ENCODE data around the gene RGS9.
A peak's percentile ranks its signal among the peaks of the same experiment; 100 is the strongest.

The RGS9 gene

DNA sequence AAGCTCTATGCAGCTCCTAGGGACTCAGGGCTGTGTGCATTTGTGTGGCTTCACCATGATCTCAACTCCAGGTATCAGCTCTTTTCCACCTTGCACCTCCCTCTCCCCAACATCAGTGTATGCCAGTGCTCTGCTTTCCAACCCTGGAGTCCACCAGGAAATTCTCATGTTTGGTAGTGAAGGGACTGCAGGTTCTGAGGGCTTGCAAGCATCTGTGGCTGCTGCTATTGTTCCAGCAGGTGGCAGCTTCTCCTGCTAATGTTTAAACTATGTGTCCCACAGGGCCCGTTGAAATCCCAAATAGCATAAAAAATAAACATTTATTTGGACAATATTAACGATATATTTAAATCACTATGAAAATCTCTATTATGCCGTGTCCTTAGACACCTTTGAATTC, 82.0 kb downstream of the RGS9 start:
- no peak for DNase-seq (ENCODE audit: low read depth)

DNA sequence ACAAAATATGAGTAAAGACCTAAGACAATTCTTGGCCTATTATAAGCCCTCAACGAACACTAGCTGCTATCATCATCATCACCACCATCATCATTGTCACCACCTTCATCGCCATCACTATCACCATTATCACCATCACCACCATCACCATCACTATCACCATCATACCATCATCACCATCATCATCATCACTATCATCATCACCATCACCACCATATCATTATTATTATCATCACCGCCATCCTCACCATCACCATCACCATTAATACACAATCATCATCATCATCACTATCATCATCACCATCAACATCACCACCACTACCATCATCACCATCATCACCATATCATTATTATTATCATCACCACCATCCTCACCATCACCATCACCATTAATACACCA, 82.5 kb downstream of the RGS9 start:
- no peak for DNase-seq (ENCODE audit: low read depth)

DNA sequence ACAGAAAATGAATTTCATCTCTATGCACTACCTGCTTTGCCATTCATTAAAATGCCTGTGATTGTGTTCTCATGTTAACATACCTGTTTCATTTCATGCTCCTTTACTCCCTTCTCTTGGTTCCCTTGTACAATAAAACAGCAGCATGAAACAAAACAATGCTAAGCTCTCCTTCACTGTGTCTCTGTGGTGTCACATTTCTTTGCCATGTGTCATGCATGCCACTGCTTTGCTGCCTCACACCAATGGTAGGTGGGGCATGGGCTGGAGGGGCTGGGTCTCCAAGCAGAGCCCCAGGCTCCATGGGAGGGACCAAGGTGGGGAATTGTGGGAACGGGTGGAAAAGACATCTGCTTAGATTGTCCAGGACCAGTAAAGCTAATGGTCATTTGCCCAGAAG, 83.6 kb downstream of the RGS9 start:
- DNase-seq (ENCODE audit: low read depth) = no peak

DNA sequence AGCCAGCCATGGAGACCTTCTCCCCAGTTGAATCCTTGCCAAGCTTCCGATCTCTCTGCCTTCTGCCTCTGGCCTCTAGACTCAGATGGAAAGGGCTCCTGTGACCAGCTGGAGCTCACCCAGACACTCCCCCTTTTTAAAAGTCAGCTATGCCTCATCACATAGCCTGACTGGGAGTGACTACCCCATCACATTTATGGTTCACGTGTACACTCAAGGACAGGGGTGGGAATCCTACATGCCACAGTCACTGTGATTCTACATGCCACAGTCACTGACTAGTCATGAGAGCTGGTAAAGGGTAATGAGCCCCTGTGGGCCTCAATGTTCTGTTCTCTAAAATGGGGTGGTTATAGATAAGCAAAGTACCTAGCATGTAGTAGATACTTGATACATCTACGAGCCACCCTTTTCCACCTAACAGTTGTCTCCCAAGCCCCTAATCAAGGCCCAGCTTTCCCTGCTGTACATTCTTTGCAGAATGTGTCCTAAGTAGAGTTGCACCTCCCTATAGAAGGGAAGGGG, 85.1 kb downstream of the RGS9 start:
- DNase-seq (ENCODE audit: low read depth) = no peak

DNA sequence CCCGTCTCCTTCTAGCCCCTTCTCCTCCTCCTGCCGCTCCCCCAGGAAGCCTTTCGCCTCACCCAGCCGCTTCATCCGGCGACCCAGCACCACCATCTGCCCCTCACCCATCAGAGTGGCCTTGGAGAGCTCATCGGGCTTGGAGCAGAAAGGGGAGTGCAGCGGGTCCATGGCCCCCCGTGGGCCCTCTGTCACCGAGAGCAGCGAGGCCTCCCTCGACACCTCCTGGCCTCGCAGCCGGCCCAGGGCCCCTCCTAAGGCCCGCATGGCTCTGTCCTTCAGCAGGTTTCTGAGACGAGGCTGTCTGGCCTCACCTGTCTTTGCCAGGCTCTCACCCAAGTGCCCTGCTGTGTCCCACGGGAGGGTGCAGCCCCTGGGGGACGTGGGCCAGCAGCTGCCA, 87.9 kb downstream of the RGS9 start:
- DNase-seq (ENCODE audit: low read depth) = no peak

DNA sequence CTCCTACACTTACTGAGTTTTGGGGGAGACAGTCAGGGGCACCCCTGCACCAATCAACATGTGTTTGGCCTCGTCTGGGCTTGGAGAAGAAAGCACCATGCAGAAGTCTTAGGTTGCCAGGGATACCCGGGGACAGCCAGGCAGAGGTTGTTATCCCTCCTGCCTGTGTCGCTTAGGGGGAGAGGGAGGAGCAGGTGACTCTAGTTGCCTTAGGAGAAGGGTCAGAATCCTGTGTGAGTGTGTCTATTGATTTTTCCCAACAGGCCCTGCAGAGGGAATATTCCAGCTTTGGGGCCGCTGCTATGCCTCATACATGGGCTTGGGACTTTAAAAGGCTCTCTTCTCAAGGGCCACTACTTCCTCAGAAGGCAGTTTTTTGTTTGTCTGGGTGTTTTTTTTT, 89.1 kb downstream of the RGS9 start:
- DNase-seq (ENCODE audit: low read depth) = no peak

DNA sequence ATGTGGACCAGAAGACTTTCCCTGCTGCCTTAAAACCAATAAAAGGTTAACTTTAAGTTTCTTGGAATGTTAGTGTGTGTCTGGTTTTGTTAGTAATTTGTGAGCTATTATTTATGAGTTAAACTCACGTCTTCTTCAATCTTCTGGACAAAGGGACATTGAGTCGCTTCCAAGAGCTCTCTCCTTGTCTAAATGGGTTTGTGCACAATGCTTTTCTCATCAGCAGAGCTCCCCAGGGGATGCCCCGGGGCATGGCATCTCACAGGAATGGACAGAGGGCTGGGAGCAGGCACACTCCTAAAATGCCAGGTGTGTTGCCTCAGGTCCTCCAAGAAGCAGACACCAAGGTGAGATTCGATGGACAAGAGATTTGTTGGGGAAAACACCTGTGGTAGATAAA, 90.5 kb downstream of the RGS9 start:
- DNase-seq (ENCODE audit: low read depth) = no peak

DNA sequence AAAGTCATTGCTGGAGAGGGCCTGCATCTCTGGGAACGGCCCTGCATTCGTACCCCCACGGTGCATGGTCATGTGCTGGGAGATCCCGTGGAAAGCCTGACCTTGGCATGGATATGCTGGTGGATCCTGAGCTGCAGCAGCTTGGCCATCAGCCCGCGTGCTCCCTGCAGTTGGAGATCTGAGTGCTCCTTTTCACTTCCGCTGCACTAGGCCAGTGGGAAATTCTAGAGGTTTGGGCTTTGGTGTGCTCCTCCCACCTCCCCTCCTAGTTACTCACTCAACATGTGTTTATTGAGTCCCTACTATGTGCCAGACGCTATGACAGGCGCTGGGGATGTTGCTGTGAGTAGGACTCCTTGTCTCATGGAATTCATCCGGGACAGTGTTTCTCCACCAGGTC, 91.1 kb downstream of the RGS9 start:
- no peak for DNase-seq (ENCODE audit: low read depth)

DNA sequence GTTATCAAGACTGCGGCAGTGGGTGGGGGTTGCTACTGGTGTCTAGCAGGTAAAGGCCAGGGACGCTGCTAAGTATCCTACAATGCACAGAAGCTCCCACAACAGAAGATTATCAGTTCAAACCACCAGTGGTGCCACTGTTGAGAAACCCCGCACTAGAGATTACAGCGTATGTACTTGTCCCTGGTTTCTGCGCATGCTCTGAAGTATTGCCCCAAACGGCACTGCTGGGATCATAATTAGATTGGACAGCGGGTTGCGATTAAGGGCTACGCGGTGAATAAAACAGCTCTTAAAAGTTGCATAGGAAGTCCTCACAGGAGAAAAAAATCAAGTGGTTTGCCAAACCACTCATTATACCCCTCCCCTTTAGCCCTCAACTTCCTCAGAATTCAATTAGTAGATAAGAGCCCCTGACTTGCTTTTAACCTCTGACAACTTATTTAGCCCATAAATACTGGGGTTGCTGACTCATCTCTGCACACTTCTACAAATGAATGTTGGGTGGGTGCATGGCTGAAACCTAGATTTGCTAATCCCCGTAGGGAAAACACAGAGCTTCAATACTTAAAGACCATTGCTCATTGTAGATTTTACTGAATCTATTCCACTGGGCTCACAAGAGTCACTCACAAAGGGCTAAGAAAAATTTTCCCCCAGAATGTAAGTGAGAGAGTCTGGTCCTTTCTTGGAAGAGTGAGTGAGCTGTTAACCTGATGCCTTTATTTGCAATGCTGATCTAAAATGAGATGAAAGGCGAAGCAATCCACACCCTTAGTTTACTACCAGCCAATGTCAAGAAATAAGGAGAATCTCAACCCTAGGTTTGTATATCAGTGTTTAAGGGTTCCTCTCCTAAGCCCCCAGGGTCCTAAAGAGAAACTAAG, 91.8 kb downstream of the RGS9 start:
- DNase-seq (ENCODE audit: low read depth) = no peak

DNA sequence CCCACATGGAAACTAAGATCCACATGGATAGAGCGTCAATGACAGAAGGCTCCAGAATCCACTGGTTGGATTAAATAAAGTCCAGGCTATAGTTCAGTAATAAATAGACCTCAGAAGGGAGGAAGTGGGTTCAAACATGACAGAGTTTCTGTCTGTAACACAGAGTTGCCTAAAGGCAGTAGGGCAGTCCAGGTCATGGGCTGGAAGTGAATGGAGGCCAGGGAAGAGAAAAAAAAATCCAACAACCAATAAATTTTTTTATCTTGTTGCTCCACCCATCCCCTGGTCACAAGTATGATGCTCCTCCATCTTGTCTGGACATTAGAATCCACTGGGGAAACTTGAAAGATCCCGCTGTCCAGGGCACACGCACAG, 92.4 kb downstream of the RGS9 start:
- no peak for DNase-seq (ENCODE audit: low read depth)

DNA sequence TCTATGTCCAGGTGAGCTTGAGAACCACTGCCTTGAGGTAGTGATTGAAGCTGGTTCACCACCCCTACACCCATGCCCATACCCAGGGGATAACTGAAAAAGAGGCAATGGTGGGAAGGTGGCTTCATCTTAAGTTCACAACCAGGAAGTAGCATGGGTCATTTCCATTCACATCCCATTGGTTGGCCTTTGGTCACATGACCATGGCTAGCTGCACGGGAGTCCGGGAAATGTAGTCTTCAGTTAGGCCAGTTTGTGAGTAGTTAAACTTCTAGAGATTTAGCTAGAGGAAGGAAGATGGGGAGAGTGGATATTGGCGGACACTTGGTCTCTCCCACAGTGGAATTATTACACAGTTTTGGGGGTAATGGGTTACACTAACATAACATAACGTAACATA, 92.9 kb downstream of the RGS9 start:
- no peak for DNase-seq (ENCODE audit: low read depth)

DNA sequence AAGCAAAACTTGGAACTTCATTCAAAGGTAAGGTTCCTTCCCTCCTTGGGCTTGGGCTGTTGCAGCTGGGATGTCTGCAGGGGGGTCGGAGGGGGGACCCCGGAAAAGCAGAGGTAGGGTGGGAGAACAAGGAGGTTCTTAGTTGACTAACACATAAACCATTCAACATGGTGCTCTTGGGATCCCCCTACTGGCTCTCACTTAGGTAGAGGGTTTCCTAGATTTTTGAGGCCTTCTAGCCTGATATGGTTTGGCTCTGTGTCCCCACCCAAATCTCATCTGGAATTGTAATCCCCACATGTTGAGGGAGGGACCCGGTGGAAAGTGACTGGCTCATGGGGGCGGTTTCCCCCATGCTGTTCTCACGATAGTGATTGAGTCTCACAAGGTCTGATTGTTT, 93.9 kb downstream of the RGS9 start:
- DNase-seq (ENCODE audit: low read depth) = no peak

DNA sequence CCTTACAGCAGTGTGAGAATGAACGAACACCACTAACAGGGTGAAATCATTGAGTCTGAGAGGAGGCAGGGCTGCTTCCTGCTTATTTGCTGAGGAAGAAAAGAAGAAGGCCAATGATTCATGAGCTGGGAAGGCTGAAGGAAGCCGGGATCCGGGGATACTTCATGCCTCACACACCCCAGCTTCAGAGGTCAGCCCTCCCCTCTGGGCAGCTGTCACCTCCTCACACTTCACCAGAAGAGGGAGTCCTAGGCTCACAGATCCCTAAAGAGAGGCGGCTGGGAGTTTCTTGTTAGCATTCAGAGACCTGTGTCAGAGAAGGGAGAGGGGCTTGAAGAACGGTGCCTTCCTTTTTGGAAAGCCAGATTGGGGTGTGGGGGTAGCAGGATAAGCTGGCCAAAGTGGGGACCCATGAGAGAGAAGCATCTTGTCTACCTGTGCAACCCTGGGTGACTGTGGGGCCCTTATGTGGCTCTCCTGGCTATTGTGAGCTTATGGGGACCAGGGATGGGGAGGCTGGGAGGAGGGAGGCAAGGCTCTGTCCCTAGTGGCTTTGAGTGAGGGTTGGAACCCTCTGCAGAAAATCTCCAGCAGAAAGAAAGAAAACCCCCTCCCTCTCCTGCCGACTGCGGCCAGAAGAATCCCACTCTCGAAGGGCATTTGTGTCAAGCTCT, 94.6 kb downstream of the RGS9 start:
- DNase-seq (ENCODE audit: low read depth) = peak; percentile 37

DNA sequence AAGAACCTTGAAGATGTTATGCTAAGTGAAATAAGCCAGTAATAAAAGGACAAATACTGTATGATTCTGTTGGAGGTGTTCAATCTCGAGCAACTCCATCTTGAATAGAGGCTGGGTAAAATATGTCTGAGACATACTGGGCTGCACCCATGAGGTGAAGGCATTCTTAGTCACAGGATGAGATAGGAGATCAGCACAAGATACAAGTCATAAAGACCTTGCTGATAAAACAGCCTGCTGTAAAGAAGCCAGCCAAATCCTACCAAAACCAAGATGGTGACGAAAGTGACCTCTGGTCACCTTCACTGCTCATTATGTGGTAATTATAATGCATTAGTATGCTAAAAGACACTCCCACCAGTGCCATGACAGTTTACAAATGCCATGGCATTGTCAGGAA, 98.1 kb downstream of the RGS9 start:
- DNase-seq (ENCODE audit: low read depth) = no peak

DNA sequence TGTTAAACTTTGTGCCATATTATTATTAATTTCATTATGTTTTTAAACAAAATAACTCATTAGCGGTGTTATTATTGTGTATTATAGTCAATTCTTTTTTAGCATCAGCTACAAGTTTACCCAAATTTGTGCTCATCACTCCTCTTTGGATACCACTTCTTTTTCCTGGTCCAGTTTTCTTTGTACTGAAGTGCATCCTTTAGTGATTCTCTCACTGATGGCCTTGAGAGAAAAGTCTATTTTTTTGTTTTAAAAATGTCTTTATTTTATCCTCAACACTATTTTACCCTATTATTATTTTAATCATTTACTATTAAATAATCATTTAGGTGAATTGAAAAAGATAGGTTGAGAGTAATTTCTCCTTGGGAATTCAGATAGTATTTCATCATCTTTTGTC, 99.2 kb downstream of the RGS9 start:
- DNase-seq (ENCODE audit: low read depth) = no peak

DNA sequence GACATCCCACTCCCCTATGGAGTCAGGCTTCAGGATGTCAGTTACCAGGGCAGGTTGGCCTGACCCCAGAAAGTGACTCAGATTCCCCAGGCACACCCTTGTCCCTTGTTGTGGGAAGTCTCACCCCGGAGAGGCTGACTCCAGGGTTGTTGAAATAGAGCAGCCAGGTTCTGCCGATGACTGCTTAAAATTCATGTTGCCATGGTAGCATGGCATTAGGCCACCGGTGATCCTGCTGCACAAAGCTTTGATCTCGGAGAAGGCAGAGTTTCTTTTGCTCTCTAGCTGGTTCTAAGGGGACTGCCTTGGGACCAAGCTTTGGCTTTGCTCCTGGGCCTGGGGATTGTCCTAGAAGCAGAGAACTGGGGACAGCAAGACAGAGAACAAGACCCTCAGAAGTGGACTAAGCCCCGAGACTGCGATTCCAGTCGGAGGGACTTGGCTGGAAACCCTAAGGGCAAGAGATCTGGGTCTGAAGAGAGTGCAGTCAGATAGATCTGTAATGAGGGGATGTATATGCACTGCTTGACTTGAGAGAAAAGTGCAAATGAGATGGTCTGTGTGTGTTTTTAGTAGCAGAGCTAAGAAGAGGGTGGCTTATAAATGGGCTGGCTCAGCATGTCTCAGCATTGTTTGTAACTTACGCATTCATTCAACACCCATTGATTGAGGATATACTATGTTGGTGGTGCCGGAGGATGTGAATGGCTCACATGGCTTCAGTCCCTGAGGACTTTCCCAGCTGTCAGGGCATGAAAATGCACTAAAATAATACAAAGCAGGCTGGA, 106.9 kb downstream of the RGS9 start:
- peak; percentile 14 for DNase-seq (ENCODE audit: low read depth)

DNA sequence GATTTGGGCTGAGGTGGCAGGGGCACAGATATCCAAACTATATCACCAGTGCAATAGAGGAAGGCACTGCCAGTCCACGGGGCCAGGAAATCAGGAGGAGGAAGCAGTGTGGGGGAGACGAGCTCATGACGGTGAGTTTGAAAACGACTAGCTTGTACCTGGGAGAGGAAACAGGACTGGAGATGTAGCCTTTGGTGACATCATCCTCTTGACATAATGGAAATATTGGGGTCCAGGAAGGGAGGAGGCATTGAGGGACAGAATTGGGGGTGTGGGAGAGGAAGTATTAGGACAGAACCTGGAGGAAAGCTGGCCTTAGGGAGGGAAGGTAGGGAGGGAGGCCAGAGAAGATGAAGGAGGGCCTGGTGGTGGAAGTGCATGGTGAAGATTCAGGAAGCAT, 109.1 kb downstream of the RGS9 start:
- DNase-seq (ENCODE audit: low read depth) = no peak

DNA sequence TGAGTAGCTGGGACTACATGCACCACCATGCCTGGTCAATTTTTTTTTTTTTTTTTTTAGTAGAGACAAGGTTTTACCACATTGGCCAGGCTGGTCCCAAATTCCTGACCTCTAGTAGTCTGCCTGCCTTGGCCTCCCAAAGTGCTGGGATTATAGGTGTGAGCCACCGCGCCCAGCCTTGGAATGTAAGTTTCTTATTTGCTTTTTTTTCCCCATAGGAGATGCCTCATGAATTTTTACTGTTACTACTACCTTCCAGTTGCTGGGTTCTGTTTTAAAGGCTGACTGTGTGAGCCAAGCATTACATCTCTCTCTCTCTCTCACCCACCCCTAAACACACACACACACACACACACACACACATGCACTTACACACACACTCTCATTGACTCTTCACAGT, 112.6 kb downstream of the RGS9 start:
- DNase-seq (ENCODE audit: low read depth) = no peak

DNA sequence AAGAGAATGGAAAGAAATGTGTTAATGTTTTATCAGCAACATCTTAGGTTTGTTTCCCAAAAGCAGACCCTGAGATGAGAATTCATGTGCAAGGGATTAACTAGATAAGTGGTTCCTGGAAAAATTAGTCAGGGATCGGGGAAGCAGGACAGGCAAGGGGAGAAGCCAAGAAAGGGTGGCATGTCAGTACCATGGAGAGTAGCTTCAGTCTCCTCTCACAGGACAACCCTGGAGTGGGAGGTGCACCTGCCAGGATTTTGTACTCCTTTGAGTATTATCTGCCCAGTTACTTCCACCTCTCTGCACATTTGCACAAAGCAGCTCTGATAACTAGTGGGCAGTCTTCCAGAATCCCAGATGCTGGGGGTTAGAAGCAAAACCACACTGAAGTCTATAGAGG, 117.0 kb downstream of the RGS9 start:
- no peak for DNase-seq (ENCODE audit: low read depth)

DNA sequence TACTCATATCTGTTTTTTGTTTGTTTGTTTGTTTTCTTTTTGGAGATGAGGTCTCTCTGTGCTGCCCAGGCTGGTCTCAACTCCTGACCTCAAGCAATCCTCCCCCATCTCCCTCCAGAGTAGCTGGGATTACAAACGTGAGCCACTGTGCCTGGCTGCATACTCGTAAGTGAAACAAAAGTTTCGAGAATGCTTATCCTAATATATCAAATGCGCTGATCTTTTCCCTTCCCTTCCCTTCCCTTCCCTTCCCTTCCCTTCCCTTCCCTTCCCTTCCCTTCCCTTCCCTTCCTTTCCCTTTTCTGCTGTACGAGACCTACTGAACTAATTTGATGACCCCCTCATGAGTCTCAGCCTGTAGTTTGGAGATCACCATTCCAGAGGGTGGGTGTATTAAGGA, 122.1 kb downstream of the RGS9 start:
- DNase-seq (ENCODE audit: low read depth) = no peak

DNA sequence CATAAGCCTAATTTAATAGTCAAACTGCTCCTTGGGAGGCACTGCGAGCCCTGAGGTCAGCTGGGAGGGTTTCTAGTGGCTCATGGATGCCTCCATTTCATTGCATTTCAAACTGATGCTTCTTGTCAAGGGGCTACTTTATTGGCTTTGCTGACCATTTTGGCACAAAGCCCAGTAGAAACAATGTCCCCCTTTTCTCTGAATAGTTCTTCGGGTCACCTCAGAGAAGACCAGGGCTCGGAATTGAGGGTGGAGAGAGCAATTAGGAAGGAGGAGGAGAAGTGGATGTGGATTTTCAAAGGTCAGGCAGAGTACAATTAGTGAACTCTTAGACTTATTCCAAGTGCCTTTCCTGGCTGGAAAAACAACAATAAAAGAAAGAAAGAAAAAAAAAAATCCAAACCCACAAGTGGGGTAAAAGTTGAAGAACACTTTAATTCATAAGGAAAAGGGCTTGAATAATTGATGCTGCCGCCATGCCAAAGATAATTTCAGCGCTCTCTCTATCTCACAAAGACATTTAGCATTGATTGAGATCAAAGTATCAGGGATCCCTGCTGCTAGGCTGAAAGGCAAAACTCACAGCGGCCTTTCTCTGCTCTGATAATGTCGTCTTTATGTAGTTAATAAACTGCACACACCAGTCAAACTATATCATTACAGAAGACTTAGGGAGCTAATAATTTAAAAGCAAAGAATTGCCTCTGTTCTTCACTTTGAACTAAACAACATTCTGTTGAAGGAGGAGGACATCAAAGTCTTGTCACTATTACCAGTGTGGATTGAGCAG, 122.7 kb downstream of the RGS9 start:
- DNase-seq (ENCODE audit: low read depth) = no peak

DNA sequence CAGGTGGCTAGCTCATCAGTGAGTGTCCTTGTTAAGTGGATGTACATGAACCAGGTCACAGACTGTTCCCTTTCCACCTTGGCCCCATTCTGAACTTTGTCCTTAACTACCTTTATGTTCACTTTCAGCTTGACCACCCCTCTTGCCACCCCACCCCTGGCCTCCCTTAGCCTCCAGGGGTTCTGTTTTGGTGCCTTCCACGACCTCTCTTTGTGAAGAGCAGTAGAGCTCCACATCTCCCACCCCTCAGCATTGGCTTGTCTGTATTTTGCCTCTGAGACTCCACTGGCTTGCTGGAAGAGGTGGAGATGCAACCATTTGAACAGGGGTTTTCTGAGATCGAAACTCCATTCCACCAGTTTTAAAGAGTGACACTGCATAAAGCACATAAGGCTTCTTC, 123.5 kb downstream of the RGS9 start:
- no peak for DNase-seq (ENCODE audit: low read depth)
